Measurements from ENCODE around the gene TMEM95.
A peak's percentile ranks its signal among the peaks of the same experiment; 100 is the strongest.

Gene TMEM95

DNA sequence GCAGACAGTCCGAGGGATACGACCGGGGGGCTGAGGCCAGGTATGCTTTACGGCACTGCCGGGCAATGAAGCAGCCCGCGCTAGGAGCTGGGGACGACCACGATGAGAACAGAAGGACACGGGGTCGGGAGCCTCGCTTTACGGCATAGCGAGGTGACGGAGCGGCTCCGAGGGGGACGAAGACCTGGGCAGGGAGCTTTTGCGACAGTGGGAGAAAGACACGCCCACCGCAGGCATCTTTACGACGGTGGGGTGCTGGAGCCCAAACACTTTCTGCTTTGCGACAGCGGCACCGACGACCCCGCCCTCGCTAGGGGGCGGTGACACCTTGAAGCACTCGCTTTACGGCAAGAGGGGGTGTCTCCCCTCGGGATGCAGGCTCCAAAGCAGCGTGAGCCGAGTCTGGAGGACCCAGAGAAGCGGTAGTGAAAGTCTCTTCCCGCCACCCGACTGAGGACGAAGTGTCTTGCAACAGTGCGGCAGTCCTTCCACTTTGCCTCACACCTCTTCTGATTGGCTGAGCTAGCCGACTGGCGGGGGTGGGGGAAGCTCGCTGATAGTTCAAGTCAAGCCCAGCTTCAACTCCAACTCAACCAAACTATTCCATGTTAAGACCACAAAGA, 25.5 kb upstream of the TMEM95 start (continued):
- TF ChIP-seq PRDM1 (tag by site-specific recombination; IDR thresholded peaks at IDR 0.05), result 0 out of 2 replicates have a peak, but pooled peaks have one; percentile 27
- TF ChIP-seq ZNF785 (tag by site-specific recombination; IDR thresholded peaks at IDR 0.05), result no peak
- no peak for TF ChIP-seq ZIC2 (tag by site-specific recombination; IDR thresholded peaks at IDR 0.05)
- TF ChIP-seq ZBTB17 (tag by site-specific recombination; IDR thresholded peaks at IDR 0.05), result peak; percentile 83
- no peak for TF ChIP-seq ZNF211 (tag by site-specific recombination; IDR thresholded peaks at IDR 0.05; ENCODE audit: low read depth)
- no peak for TF ChIP-seq MZF1 (tag by site-specific recombination; IDR thresholded peaks at IDR 0.05; ENCODE audit: borderline replicate concordance)
- TF ChIP-seq ZNF37A (tag by site-specific recombination; IDR thresholded peaks at IDR 0.05), result no peak
- no peak for TF ChIP-seq FEZF1 (tag by site-specific recombination; IDR thresholded peaks at IDR 0.05)
- TF ChIP-seq ZBTB21 (tag by site-specific recombination; IDR thresholded peaks at IDR 0.05), result peak; percentile 28; the same call in 1 of the 2 replicates
- TF ChIP-seq, protein P1, sequence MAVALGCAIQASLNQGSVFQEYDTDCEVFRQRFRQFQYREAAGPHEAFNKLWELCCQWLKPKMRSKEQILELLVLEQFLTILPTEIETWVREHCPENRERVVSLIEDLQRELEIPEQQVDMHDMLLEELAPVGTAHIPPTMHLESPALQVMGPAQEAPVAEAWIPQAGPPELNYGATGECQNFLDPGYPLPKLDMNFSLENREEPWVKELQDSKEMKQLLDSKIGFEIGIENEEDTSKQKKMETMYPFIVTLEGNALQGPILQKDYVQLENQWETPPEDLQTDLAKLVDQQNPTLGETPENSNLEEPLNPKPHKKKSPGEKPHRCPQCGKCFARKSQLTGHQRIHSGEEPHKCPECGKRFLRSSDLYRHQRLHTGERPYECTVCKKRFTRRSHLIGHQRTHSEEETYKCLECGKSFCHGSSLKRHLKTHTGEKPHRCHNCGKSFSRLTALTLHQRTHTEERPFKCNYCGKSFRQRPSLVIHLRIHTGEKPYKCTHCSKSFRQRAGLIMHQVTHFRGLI (tag by site-specific recombination; IDR thresholded peaks at IDR 0.05), result peak; percentile 25; the same call in 1 of the 2 replicates
- no peak for TF ChIP-seq ZNF155 (tag by site-specific recombination; IDR thresholded peaks at IDR 0.05)
- no peak; the same call in 1 of the 2 replicates for TF ChIP-seq WT1 (tag by site-specific recombination; IDR thresholded peaks at IDR 0.05)
- TF ChIP-seq ZNF223 (tag by site-specific recombination; IDR thresholded peaks at IDR 0.05), result no peak
- TF ChIP-seq ZNF843 (tag by site-specific recombination; IDR thresholded peaks at IDR 0.05), result peak; percentile 62; the same call in 1 of the 2 replicates
- TF ChIP-seq ZNF140 (tag by site-specific recombination; IDR thresholded peaks at IDR 0.05), result no peak
- TF ChIP-seq, protein P2, sequence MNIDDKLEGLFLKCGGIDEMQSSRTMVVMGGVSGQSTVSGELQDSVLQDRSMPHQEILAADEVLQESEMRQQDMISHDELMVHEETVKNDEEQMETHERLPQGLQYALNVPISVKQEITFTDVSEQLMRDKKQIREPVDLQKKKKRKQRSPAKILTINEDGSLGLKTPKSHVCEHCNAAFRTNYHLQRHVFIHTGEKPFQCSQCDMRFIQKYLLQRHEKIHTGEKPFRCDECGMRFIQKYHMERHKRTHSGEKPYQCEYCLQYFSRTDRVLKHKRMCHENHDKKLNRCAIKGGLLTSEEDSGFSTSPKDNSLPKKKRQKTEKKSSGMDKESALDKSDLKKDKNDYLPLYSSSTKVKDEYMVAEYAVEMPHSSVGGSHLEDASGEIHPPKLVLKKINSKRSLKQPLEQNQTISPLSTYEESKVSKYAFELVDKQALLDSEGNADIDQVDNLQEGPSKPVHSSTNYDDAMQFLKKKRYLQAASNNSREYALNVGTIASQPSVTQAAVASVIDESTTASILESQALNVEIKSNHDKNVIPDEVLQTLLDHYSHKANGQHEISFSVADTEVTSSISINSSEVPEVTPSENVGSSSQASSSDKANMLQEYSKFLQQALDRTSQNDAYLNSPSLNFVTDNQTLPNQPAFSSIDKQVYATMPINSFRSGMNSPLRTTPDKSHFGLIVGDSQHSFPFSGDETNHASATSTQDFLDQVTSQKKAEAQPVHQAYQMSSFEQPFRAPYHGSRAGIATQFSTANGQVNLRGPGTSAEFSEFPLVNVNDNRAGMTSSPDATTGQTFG (tag by site-specific recombination; IDR thresholded peaks at IDR 0.05; ENCODE audit: borderline replicate concordance), result no peak
- no peak for TF ChIP-seq TCF7L2 (IDR thresholded peaks at IDR 0.05; ENCODE audit: borderline replicate concordance, low read depth, low read length)
- TF ChIP-seq ZNF560 (tag by site-specific recombination; IDR thresholded peaks at IDR 0.05; ENCODE audit: borderline replicate concordance), result no peak
- no peak for TF ChIP-seq KLF7 (tag by site-specific recombination; IDR thresholded peaks at IDR 0.05; ENCODE audit: borderline replicate concordance)
- TF ChIP-seq HOXC10 (CRISPR knock-in tag; IDR thresholded peaks at IDR 0.05), result no peak
- TF ChIP-seq SCRT1 (tag by site-specific recombination; IDR thresholded peaks at IDR 0.05; ENCODE audit: borderline replicate concordance), result no peak
- no peak for TF ChIP-seq ZSCAN16 (tag by site-specific recombination; IDR thresholded peaks at IDR 0.05)
- TF ChIP-seq, protein P3, sequence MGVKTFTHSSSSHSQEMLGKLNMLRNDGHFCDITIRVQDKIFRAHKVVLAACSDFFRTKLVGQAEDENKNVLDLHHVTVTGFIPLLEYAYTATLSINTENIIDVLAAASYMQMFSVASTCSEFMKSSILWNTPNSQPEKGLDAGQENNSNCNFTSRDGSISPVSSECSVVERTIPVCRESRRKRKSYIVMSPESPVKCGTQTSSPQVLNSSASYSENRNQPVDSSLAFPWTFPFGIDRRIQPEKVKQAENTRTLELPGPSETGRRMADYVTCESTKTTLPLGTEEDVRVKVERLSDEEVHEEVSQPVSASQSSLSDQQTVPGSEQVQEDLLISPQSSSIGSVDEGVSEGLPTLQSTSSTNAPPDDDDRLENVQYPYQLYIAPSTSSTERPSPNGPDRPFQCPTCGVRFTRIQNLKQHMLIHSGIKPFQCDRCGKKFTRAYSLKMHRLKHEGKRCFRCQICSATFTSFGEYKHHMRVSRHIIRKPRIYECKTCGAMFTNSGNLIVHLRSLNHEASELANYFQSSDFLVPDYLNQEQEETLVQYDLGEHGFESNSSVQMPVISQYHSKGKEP (tag by site-specific recombination; IDR thresholded peaks at IDR 0.05), result no peak
- TF ChIP-seq, protein P4, sequence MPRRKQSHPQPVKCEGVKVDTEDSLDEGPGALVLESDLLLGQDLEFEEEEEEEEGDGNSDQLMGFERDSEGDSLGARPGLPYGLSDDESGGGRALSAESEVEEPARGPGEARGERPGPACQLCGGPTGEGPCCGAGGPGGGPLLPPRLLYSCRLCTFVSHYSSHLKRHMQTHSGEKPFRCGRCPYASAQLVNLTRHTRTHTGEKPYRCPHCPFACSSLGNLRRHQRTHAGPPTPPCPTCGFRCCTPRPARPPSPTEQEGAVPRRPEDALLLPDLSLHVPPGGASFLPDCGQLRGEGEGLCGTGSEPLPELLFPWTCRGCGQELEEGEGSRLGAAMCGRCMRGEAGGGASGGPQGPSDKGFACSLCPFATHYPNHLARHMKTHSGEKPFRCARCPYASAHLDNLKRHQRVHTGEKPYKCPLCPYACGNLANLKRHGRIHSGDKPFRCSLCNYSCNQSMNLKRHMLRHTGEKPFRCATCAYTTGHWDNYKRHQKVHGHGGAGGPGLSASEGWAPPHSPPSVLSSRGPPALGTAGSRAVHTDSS (tag by site-specific recombination; IDR thresholded peaks at IDR 0.05), result no peak
- TF ChIP-seq ZNF274 (IDR thresholded peaks at IDR 0.05; ENCODE audit: low read length), result no peak
- TF ChIP-seq ZNF274 (tag by site-specific recombination; IDR thresholded peaks at IDR 0.05; ENCODE audit: borderline replicate concordance), result no peak
- TF ChIP-seq MYNN (tag by site-specific recombination; IDR thresholded peaks at IDR 0.05; ENCODE audit: borderline replicate concordance), result no peak
- TF ChIP-seq, protein P5, sequence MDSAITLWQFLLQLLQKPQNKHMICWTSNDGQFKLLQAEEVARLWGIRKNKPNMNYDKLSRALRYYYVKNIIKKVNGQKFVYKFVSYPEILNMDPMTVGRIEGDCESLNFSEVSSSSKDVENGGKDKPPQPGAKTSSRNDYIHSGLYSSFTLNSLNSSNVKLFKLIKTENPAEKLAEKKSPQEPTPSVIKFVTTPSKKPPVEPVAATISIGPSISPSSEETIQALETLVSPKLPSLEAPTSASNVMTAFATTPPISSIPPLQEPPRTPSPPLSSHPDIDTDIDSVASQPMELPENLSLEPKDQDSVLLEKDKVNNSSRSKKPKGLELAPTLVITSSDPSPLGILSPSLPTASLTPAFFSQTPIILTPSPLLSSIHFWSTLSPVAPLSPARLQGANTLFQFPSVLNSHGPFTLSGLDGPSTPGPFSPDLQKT (IDR thresholded peaks at IDR 0.05; ENCODE audit: borderline replicate concordance, low read depth, low read length), result no peak
- TF ChIP-seq MEIS1 (CRISPR knock-in tag; IDR thresholded peaks at IDR 0.05; ENCODE audit: borderline replicate concordance), result no peak
- no peak for TF ChIP-seq ZNF366 (tag by site-specific recombination; conservative IDR thresholded peaks at IDR 0.05)
- TF ChIP-seq, protein P6, sequence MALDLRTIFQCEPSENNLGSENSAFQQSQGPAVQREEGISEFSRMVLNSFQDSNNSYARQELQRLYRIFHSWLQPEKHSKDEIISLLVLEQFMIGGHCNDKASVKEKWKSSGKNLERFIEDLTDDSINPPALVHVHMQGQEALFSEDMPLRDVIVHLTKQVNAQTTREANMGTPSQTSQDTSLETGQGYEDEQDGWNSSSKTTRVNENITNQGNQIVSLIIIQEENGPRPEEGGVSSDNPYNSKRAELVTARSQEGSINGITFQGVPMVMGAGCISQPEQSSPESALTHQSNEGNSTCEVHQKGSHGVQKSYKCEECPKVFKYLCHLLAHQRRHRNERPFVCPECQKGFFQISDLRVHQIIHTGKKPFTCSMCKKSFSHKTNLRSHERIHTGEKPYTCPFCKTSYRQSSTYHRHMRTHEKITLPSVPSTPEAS (tag by site-specific recombination; IDR thresholded peaks at IDR 0.05), result no peak
- TF ChIP-seq ZFP37 (tag by site-specific recombination; IDR thresholded peaks at IDR 0.05), result no peak
